ENCODE data around the gene SYTL3.
"Not testable (repeated sequence)": the region's sequence is repeated elsewhere in the genome, so short reads cannot be mapped to it uniquely, and the experiment has no call there.

Gene SYTL3

DNA sequence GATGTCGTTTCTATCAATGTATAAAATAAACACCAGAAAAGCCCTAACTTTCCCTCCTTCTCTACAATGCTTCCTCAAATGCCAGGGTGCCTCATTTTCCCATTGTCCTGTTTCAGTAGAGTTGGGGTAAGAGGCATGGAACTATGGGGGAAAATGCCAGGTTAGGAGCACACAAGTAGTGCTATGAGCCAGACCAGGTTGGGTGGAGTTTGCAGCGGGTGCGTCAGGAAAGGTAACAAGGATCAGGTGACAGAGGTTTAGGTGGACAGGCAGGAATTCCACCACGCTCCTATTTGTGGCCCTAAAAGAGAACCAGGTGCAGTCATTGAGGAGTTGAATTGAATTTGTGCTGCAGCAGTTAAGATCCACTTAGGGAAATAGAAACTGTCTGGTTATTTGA lies 36.5 kb downstream of the SYTL3 start:
- TF ChIP-seq, protein P1, sequence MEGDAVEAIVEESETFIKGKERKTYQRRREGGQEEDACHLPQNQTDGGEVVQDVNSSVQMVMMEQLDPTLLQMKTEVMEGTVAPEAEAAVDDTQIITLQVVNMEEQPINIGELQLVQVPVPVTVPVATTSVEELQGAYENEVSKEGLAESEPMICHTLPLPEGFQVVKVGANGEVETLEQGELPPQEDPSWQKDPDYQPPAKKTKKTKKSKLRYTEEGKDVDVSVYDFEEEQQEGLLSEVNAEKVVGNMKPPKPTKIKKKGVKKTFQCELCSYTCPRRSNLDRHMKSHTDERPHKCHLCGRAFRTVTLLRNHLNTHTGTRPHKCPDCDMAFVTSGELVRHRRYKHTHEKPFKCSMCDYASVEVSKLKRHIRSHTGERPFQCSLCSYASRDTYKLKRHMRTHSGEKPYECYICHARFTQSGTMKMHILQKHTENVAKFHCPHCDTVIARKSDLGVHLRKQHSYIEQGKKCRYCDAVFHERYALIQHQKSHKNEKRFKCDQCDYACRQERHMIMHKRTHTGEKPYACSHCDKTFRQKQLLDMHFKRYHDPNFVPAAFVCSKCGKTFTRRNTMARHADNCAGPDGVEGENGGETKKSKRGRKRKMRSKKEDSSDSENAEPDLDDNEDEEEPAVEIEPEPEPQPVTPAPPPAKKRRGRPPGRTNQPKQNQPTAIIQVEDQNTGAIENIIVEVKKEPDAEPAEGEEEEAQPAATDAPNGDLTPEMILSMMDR (IDR thresholded peaks at IDR 0.05; ENCODE audit: low read depth, low read length): no peak
- no peak for DNase-seq (ENCODE audit: extremely low read depth, low read depth)

DNA sequence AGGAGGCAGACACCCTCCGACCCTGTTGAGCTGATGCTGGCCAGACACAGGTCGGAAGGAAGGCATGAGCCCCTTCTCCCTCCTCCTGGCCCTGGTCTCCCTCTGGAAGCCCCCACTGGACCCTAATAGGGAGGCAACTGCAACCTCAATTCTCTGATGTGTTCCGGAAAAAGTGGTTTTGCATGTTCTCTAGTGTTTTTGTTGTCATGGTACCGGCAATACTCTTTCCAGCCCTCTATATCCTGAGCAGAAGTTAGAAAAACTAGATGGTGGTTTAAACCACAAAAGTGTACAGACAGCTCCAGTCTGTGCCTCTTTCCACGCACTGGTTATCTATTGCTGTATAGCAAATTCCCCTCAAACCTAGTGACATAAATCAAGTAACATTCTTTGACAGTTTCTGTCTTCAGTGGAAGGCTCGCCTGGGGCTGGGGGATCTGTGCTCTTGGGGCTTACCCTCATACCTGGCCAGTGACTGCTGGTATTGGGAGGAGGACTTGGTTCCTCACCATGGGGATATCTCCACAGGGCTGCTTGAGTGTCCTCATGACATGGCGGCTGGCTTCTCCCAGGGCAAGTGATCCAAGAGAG lies 37.0 kb downstream of the SYTL3 start:
- no peak for DNase-seq (ENCODE audit: extremely low read depth, low read depth)
- TF ChIP-seq, protein P1 (IDR thresholded peaks at IDR 0.05; ENCODE audit: low read depth, low read length): no peak

DNA sequence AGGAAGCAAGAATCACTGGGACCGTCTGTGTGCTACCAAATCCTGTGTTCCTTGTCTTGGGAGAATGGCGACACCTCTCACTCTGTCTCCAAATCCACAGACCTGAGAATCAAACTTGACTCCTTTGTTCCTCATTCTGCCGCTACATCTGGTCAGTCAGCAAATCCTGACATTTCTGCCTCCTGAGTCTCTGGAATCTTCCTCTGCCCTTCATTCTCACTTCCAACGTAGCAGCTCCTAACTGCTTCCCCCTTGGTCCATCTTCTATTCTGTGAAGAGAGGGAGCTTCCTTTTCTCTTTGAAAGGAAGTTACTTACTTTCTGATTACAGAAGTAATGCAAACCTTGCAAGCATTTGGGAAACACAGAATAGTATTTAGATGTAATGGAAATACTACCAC lies 37.7 kb downstream of the SYTL3 start:
- TF ChIP-seq, protein P1 (IDR thresholded peaks at IDR 0.05; ENCODE audit: low read depth, low read length): no peak
- no peak for DNase-seq (ENCODE audit: extremely low read depth, low read depth)

DNA sequence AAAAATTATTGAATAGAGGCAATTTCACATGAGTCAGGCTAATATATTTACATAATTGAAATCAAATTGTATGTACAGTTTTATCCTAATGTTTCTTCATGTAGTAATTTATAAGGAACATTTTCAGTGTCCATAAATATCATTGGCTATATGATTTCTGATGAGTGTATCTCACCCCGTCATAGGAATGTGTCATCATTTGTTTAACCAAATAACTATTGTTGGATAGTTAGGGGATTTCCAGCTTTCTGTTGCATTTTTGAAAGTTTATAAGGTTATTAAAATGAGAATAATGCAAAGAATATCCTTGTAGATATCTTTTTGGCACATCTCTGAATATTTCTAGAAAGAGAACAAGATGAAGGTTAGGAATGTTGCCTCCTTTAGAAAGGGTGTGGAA lies 39.0 kb downstream of the SYTL3 start:
- TF ChIP-seq, protein P1 (IDR thresholded peaks at IDR 0.05; ENCODE audit: low read depth, low read length): no peak
- no peak for DNase-seq (ENCODE audit: extremely low read depth, low read depth)

DNA sequence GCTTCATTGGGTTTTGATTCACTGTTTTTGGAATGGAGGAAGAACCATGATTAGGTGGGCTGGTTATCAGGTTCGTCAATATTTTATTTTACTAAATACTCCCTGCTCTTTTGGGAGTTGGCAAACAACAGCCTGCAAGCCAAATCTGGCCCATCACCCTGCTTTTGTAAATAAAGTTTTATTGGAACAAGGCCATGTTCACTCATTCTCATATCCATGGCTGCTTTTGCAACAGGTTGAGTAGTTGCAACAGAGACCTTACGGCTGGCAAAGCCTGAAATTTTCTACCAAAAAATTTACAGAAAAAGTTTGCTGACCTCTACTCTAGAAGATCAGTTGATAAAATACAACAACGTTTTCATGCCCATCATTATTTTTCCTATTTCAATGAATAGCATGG lies 45.1 kb downstream of the SYTL3 start:
- DNase-seq (ENCODE audit: extremely low read depth, low read depth): no peak
- TF ChIP-seq, protein P1 (IDR thresholded peaks at IDR 0.05; ENCODE audit: low read depth, low read length): no peak

DNA sequence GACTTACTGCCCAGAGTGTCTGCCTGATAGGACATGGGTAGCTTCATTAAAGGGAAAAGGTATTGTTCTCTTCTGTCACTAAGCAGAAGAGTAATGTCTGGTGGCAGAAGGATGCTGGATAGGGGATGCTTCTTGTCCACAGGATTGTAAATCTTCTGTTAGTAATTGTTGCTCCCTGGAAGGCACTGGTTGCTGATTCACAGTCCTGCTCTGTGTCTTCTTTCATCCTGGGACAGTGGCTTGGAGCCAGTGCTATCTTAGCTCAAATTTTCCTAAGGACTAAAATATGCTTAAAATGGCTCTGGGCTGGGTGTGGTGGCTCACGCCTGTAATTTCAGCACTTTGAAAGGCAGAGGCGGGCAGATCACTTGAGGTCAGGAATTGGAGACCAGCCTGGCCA lies 48.0 kb downstream of the SYTL3 start:
- TF ChIP-seq, protein P1 (IDR thresholded peaks at IDR 0.05; ENCODE audit: low read depth, low read length): no peak
- DNase-seq (ENCODE audit: extremely low read depth, low read depth): no peak

DNA sequence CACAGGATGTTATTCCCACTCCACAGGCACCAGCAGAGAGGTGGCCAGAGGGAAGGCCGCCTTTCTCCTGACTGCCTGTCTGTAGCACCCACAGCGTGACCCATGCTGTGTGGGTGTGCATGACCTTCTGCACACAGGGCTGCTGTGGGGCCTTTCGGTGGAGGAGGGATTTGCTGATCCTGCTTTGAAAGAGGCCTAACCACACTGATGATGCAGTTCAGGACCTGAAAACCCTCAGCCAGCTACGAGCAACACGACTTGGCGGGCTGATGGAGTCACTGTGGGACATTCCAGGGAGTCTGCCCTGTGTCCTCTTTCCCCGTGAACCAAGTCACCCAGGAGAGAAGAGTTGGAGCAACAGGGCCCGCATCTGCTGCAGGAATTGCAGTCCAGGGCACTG lies 49.1 kb downstream of the SYTL3 start:
- TF ChIP-seq, protein P1 (IDR thresholded peaks at IDR 0.05; ENCODE audit: low read depth, low read length): no peak
- DNase-seq (ENCODE audit: extremely low read depth, low read depth): no peak

DNA sequence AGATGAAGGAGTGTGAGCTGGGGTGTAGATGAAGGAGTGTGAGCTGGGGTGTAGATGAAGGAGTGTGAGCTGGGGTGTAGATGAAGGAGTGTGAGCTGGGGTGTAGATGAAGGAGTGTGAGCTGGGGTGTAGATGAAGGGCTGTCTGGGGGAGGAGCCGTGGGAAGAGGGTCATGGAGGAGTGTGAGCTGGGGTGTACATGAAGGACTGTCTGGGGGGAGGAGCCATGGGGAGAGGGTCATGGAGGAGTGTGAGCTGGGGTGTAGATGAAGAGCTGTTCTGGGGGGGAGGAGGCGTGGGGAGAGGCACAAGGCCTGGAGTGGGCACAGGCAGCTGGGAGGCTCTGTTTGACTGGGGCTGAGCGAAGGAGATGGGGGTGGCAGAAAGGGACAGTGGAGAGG lies 51.4 kb downstream of the SYTL3 start:
- not testable (repeated sequence) for DNase-seq (ENCODE audit: extremely low read depth, low read depth)
